ENCODE data around the gene PRH1. TPM values are rescaled to one million over a fixed set of nuclear protein-coding genes. Genes with fewer than 3 reads are reported as not detected.

PRH1 gene
- total RNA-seq = 0.76 and 9.7 TPM in 2 replicates

GRCh38 chr12:10884086-10884725, at the start of gene PRH1:
TSS of gene PRH1 (minus strand) at chr12:10884255. CDS start at chr12:10884217, 38 bp downstream.

GRCh38 chr12:10928746-10929286, 44.8 kb upstream of the PRH1 start, which contains the start of gene PRH2:
TSS of gene PRH2 (plus strand) at chr12:10929236. CDS start at chr12:10929274, 38 bp downstream.

DNA sequence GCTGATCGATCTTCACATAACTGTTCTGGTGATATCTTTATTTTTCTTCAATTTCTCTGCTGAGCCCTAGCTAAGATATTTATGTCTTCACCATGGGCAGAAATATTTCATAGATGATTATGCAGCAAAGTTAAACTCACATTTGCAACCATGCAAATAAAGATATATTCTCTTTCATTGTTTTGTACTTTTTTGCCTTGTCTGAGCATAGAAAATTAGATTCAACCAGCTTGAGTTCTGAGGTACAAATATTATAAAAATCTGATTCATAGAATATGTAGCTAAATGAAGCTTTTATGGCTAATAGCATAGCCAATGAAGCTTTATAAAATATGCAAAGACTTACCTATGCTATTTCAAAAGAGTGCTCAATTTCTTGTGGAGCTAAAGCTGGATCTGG, 25.4 kb upstream of the PRH1 start, which contains the start of gene TAS2R13:
Gene TAS2R13 (minus strand): TSS at position 101 of the 400 bp plus-strand sequence. CDS start 264 bp downstream, outside the sequence.

GRCh38 chr12:10849425-10849878, 34.6 kb downstream of the PRH1 start, which contains the start of gene PRR4:
TSS of gene PRR4 (minus strand) at chr12:10849475. CDS start at chr12:10849437, 38 bp downstream.

Other genes starting within 250 kb of the PRH1 start
- gene STYK1, start 210.2 kb downstream of the PRH1 start, total RNA-seq = 1.2 and 2.1 TPM in 2 replicates
- gene YBX3, start 160.9 kb downstream of the PRH1 start, total RNA-seq = 318 and 422 TPM in 2 replicates
- not detected in 2 replicates for gene TAS2R7, start 81.6 kb downstream of the PRH1 start, total RNA-seq
- not detected in 2 replicates for gene TAS2R8, start 77.0 kb downstream of the PRH1 start, total RNA-seq
- gene TAS2R9, start 74.1 kb downstream of the PRH1 start, total RNA-seq = not detected in 2 replicates
- gene TAS2R10, start 57.9 kb downstream of the PRH1 start, total RNA-seq = 0.31 TPM in 1 of 2 replicates, not detected in the other
- gene PRR4, start 34.8 kb downstream of the PRH1 start, total RNA-seq = 0.31 TPM in 1 of 2 replicates, not detected in the other
- not detected in 2 replicates for gene TAS2R13, start 25.3 kb upstream of the PRH1 start, total RNA-seq
- gene PRH2, start 45.0 kb upstream of the PRH1 start, total RNA-seq = not detected in 2 replicates
- 0.19 and 0.70 TPM in 2 replicates for gene TAS2R14, start 55.0 kb upstream of the PRH1 start, total RNA-seq
- not detected in 2 replicates for gene TAS2R50, start 102.7 kb upstream of the PRH1 start, total RNA-seq
- 0.08 and 0.19 TPM in 2 replicates for gene TAS2R20, start 114.0 kb upstream of the PRH1 start, total RNA-seq
- 0.39 TPM in 1 of 2 replicates, not detected in the other for gene TAS2R19, start 138.4 kb upstream of the PRH1 start, total RNA-seq
- gene TAS2R31, start 147.2 kb upstream of the PRH1 start, total RNA-seq = 0.39 TPM in 1 of 2 replicates, not detected in the other
- not detected in 2 replicates for gene TAS2R46, start 178.0 kb upstream of the PRH1 start, total RNA-seq
- gene TAS2R43, start 208.1 kb upstream of the PRH1 start, total RNA-seq = not detected in 2 replicates